HCT116 (cell line): ENCODE results near the gene CIRBP. TPM values are rescaled to one million over a fixed set of nuclear protein-coding genes. Genes with fewer than 3 reads are reported as not detected.

Source experiments
- ATAC-seq: fragments of 200-7000 bp; cut with Tn5 transposase; 2 replicates; pipeline ENCODE4 v1.9.1; 2020; ENCODE audit warnings: mild to moderate bottlenecking, moderate library complexity
- BruUV-seq: library from RNA; stranded (reverse); fragments of 400-500 nt; replicated peaks from 2 replicates; lab custom pipeline; 2021; lab: Mats Ljungman, UMichigan
- CTCF ChIA-PET: fragments of 300-600 bp; sonication (Branson Sonifier 250); formaldehyde crosslinking; loops from one replicate; lab custom pipeline; 2021; ENCODE audit warnings: antibody characterized with exemption; lab: Charles Lee
- POLR2A ChIA-PET: fragments of 300-600, 350-600 bp; sonication (Branson Sonifier 250); formaldehyde crosslinking; loops from one replicate; lab custom pipeline; 2021; ENCODE audit warnings: antibody characterized with exemption; lab: Charles Lee
- RAD21 ChIA-PET, 2 experiments: fragments of 300-600 bp; sonication (Branson Sonifier 250); formaldehyde crosslinking; loops; one replicate each; lab custom pipeline; 2023; ENCODE audit warnings: low total read pairs in 2 of 2; ENCODE audit not compliant: uncharacterized antibody in 2 of 2, unreplicated experiment in 2 of 2, low non-redundant PET in 1 of 2; lab: Charles Lee
- DNase-seq: peaks from one replicate; pipeline ENCODE4 v3.0.0-alpha.2; 2010; ENCODE audit warnings: low read depth, low spot score
- H2AFZ ChIP-seq: fragments of 200-600 bp; shearing (Covaris generic), sonication (generic); 2 replicates; pipeline ENCODE4 v1.6.1; 2017; ENCODE audit warnings: low read depth, mixed run types, mixed read lengths, antibody characterized with exemption, low read length; ENCODE audit not compliant: poor library complexity, severe bottlenecking
- H3K27ac ChIP-seq: 2 replicates; pipeline ENCODE4 v1.5.1; 2012; ENCODE audit warnings: low read depth, low read length
- H3K27me3 ChIP-seq: fragments of 200-600 bp; sonication (generic); 2 replicates; pipeline ENCODE4 v1.6.1; 2016; ENCODE audit warnings: mixed run types, low read length, mixed read lengths; ENCODE audit not compliant: insufficient read depth
- H3K36me3 ChIP-seq, 2 experiments: fragments of 200-500 bp in 1 of 2; fragments of 200-600 bp in 1 of 2; sonication (Bioruptor generic) in 1 of 2; sonication (generic) in 1 of 2; 2 replicates each; pipeline versions ENCODE4 v1.5.1 to v1.6.1; 2014 to 2016; ENCODE audit warnings: low read length in 2 of 2, inconsistent platforms in 1 of 2, mixed read lengths in 1 of 2, mixed run types in 1 of 2; ENCODE audit not compliant: insufficient read depth in 2 of 2, control insufficient read depth in 1 of 2
- H3K4me1 ChIP-seq, 2 experiments: fragments of 200-600 bp in 1 of 2; sonication (generic) in 1 of 2; 2 replicates each; pipeline versions ENCODE4 v1.5.1 to v1.6.1; 2012 to 2017; ENCODE audit warnings: low read length in 2 of 2, inconsistent platforms in 1 of 2, mild to moderate bottlenecking in 1 of 2, mixed read lengths in 1 of 2, mixed run types in 1 of 2, moderate library complexity in 1 of 2; ENCODE audit not compliant: insufficient read depth in 2 of 2, control insufficient read depth in 1 of 2
- H3K4me2 ChIP-seq: fragments of 200-600 bp; sonication (generic); 2 replicates; pipeline ENCODE4 v1.6.1; 2017; ENCODE audit warnings: mixed run types, low read length, mixed read lengths
- H3K4me3 ChIP-seq, 2 experiments: fragments of 200-600 bp in 1 of 2; sonication (generic) in 1 of 2; replicated peaks in 1 of 2; 2 replicates each; pipeline ENCODE4 v1.5.1; 2011 to 2016; ENCODE audit warnings: low read length in 2 of 2, control low read depth in 1 of 2, low read depth in 1 of 2, mild to moderate bottlenecking in 1 of 2, mixed read lengths in 1 of 2, mixed run types in 1 of 2
- H3K79me2 ChIP-seq: fragments of 200-600 bp; sonication (generic); 2 replicates; pipeline ENCODE4 v1.6.1; 2017; ENCODE audit warnings: mild to moderate bottlenecking, mixed run types, low read length, moderate library complexity, mixed read lengths; ENCODE audit not compliant: insufficient read depth
- H3K9ac ChIP-seq: fragments of 200-600 bp; sonication (generic); 2 replicates; pipeline ENCODE4 v1.6.1; 2016; ENCODE audit warnings: low read length, mixed read lengths
- H3K9me2 ChIP-seq: fragments of 200-600 bp; sonication (generic), shearing (Covaris generic); 2 replicates; pipeline ENCODE4 v1.6.1; 2017; ENCODE audit warnings: mixed run types, mild to moderate bottlenecking, moderate library complexity; ENCODE audit not compliant: insufficient read depth
- H3K9me3 ChIP-seq, 2 experiments: fragments of 200-500 bp in 1 of 2; fragments of 200-600 bp in 1 of 2; sonication (Bioruptor generic) in 1 of 2; sonication (generic) in 1 of 2; 2 replicates each; pipeline ENCODE4 v1.6.1; 2014 to 2017; ENCODE audit warnings: low read length in 2 of 2, mixed read lengths in 2 of 2, inconsistent platforms in 1 of 2, low read depth in 1 of 2, mild to moderate bottlenecking in 1 of 2, mixed run types in 1 of 2, moderate library complexity in 1 of 2; ENCODE audit not compliant: control insufficient read depth in 1 of 2, insufficient read depth in 1 of 2
- H4K20me1 ChIP-seq: fragments of 200-600 bp; sonication (generic), shearing (Covaris generic); 2 replicates; pipeline ENCODE4 v1.6.1; 2017; ENCODE audit warnings: mixed run types, mild to moderate bottlenecking, moderate library complexity; ENCODE audit not compliant: insufficient read depth
- ATF3 ChIP-seq: IDR thresholded peaks from 2 replicates; pipeline ENCODE4 v1.6.1; 2012
- CEBPB ChIP-seq: IDR thresholded peaks from 2 replicates; pipeline ENCODE4 v1.6.1; 2012; ENCODE audit warnings: low read depth
- ELF1 ChIP-seq: IDR thresholded peaks from 2 replicates; pipeline ENCODE4 v1.6.1; 2012; ENCODE audit warnings: low read depth, borderline replicate concordance
- POLR2AphosphoS5 ChIP-seq: IDR thresholded peaks from 2 replicates; pipeline ENCODE4 v1.6.1; 2011; ENCODE audit warnings: mild to moderate bottlenecking, low read depth, low read length, moderate library complexity
- REST ChIP-seq: IDR thresholded peaks from 2 replicates; pipeline ENCODE4 v1.6.1; 2012; ENCODE audit warnings: low read depth
- YY1 ChIP-seq: IDR thresholded peaks from 2 replicates; pipeline ENCODE4 v1.6.1; 2011; ENCODE audit warnings: low read length, low read depth, moderate library complexity, mild to moderate bottlenecking; ENCODE audit not compliant: insufficient replicate concordance; ENCODE audit errors: extremely low read depth
- ZFX ChIP-seq: fragments of 450-650 bp; IDR thresholded peaks from 2 replicates; pipeline ENCODE4 v1.6.1; 2017
- intact Hi-C: fragments of 100-400 bp; cut with micrococcal nuclease; formaldehyde crosslinking; loops from 2 replicates; pipeline ENCODE4 v1.10.0; 2022
- total RNA-seq: library from RNA; stranded (reverse); gene quantifications from one replicate; pipeline ENCODE4 v1.2.1, GENCODE V29; 2021; ENCODE audit not compliant: unreplicated experiment

Gene CIRBP
- total RNA-seq, 1 experiment from 2014 or later, result 276 TPM

- Histone ChIP-seq H2AFZ (no peak overlapping the region), H3K9me3 (no peaks in the 10 kb centered on the region), H3K9me2 (no peaks in the 10 kb centered on the region), H3K79me2 (peaks cover 57% of the 10 kb centered on the region), H3K4me2 (peak overlapping the region; percentile 100), H3K27me3 (no peaks in the 10 kb centered on the region), H3K4me1 (peaks cover 34 to 75% of the 10 kb centered on the region in 2 experiments), H3K4me3 (peak overlapping the region; percentile 85 to 96), H4K20me1 (no peaks in the 10 kb centered on the region), H3K36me3 (peaks cover 27 to 33% of the 10 kb centered on the region in 2 experiments; a peak in 3 of 4 replicates), H3K27ac (peak overlapping the region; percentile 100), H3K9ac (peak overlapping the region; percentile 98)
- no peak for DNase-seq
- intact Hi-C loops, result loop anchor here (10.0 kb wide), 1 partner anchor 134 kb away; the partner anchor contains the start of genes DAZAP1 and GAMT
- RAD21 ChIA-PET, result no interaction called here
- CTCF ChIA-PET, result no interaction called here
- no peak for TF ChIP-seq ELF1
- no peak for TF ChIP-seq CEBPB
- no peak for TF ChIP-seq REST
- no peak for TF ChIP-seq ZFX
- no peak for TF ChIP-seq ATF3
- no peak; the same call in 1 of the 2 replicates for TF ChIP-seq POLR2AphosphoS5
- no peak for TF ChIP-seq YY1
- BruUV-seq, result no TSS peak
- no peak for ATAC-seq
- POLR2A ChIA-PET, result interaction anchor here (1.6 kb wide), 1 partner anchor 27 kb away, joined by 4 read pairs; no protein-coding TSS in a partner anchor
Observed at GRCh38 chr19:1270854-1271527, 1.9 kb downstream of the CIRBP start.
